ENCODE measurements around the gene RGPD3.

The RGPD3 gene

DNA sequence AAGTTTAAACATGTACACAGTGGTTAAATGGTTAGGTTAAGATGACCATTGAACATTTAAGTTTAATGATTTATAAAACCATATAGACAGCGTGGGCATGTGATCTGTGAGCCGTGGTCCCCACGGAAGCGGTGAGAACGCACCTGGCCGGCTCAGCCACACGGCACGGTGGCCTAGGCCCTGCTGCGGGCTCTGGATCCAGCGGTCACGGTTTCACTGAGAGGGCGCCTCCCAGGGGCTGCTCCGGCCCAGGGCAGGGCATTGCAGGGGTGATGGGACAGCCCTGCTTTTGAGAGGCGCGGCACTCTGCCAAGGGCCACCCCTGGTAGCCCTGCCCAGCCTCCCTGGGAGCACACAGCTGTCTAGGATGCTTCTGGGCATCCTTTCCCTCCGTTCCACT, 124.9 kb downstream of the RGPD3 start:
- H3K4me3 ChIP-seq (ENCODE audit: low read depth, low read length) = no peak overlapping the region

DNA sequence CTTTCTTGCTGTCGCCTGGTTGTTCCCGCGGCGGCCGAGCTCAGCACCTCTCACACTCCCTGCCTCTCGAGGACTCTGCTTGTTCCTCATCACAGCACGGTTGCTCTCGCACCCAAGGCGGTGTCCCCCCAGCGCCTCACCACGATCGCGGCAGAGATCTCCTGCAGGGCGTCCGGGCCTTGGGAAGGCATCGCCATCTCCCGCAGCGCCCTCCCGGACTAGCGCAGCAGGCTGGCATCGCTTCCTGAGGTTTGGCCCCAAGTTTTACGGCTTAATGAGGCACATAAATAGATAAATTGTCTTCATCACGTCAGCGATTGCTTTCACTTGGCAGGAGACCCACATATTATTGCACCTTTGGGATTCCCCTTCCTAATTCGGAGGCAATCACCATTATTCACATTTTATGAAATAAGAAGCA, 125.4 kb downstream of the RGPD3 start:
- H3K4me3 ChIP-seq (ENCODE audit: low read depth, low read length) = no peak overlapping the region

DNA sequence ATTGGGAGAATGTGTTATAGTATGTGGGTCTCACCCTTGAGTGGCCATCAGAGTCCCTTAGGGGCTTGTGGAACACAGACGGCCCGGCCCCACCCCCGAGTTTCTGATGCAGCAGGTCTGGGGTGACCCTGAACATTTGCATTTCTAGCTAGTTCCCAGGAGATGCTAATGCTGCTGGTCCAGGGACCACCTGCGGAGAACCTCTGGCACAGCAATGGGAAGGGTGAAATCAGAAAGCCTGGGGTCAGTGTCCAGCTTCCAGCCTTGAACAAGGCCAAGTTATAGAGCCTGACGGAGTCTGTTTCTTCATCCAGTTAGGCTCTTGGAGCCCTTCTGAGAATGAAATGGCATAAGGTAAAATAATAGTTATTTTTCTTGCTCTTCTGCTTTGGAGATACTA, 126.5 kb downstream of the RGPD3 start:
- no peak overlapping the region for H3K4me3 ChIP-seq (ENCODE audit: low read depth, low read length)

Measured in iPS-11a (cell line).